Measurements from ENCODE around the gene SPNS3.
A peak's percentile ranks its signal among the peaks of the same experiment; 100 is the strongest.

The SPNS3 gene

GRCh38 chr17:4480929-4481898 is 47.5 kb downstream of the SPNS3 start:
- ChIA-PET POLR2A (interaction anchor here (0.6 kb wide), 1 partner anchor 377 kb away, joined by 3 read pairs; no protein-coding TSS in a partner anchor), CTCF (interaction anchor here (0.5 to 0.9 kb wide), 2 partner anchors 10 to 183 kb away, joined by 3 to 6 read pairs; no protein-coding TSS in a partner anchor)
- Histone ChIP-seq H3K27ac (ENCODE audit: extremely low read depth, low read depth, low read length) (no peak overlapping the region), H3K4me1 (ENCODE audit: control insufficient read depth, insufficient read depth, low read length) (no peaks in the 10 kb centered on the region), H3K4me3 (ENCODE audit: low read depth, low read length) (no peak overlapping the region), H3K9me3 (ENCODE audit: control insufficient read depth, insufficient read depth, low read depth, low read length) (no peaks in the 10 kb centered on the region), H3K36me3 (ENCODE audit: control insufficient read depth in 2 of 2, insufficient read depth in 1 of 2, low read length in 2 of 2) (no peaks in the 10 kb centered on the region)
- TF ChIP-seq ZFP69B (tag by site-specific recombination; IDR thresholded peaks at IDR 0.05) (no peak), ZNF830 (tag by site-specific recombination; IDR thresholded peaks at IDR 0.05; ENCODE audit: low read depth) (no peak), ZNF529 (tag by site-specific recombination; IDR thresholded peaks at IDR 0.05; ENCODE audit: insufficient replicate concordance) (no peak), ZNF398 (tag by site-specific recombination; IDR thresholded peaks at IDR 0.05) (peak; percentile 83), ZNF670 (tag by site-specific recombination; IDR thresholded peaks at IDR 0.05; ENCODE audit: low read depth) (no peak), ZNF660 (tag by site-specific recombination; IDR thresholded peaks at IDR 0.05) (no peak), ZXDB (tag by site-specific recombination; IDR thresholded peaks at IDR 0.05) (no peak), YY2 (tag by site-specific recombination; IDR thresholded peaks at IDR 0.05) (no peak), ZNF311 (tag by site-specific recombination; IDR thresholded peaks at IDR 0.05; ENCODE audit: borderline replicate concordance) (no peak), ZNF664 (tag by site-specific recombination; IDR thresholded peaks at IDR 0.05) (no peak), ZFP37 (tag by site-specific recombination; IDR thresholded peaks at IDR 0.05) (no peak), FEZF1 (tag by site-specific recombination; IDR thresholded peaks at IDR 0.05) (no peak), ZNF248 (tag by site-specific recombination; IDR thresholded peaks at IDR 0.05) (no peak), ZNF600 (tag by site-specific recombination; IDR thresholded peaks at IDR 0.05) (0 out of 2 replicates have a peak, but pooled peaks have one; percentile 22), ZBTB48 (tag by site-specific recombination; IDR thresholded peaks at IDR 0.05) (0 out of 2 replicates have a peak, but pooled peaks have one; percentile 18), ZNF768 (tag by site-specific recombination; IDR thresholded peaks at IDR 0.05) (0 out of 2 replicates have a peak, but pooled peaks have one; percentile 14), MZF1 (tag by site-specific recombination; IDR thresholded peaks at IDR 0.05; ENCODE audit: borderline replicate concordance) (no peak), HOXA7 (CRISPR knock-in tag; IDR thresholded peaks at IDR 0.05; ENCODE audit: borderline replicate concordance) (no peak)
- TF ChIP-seq, protein P1, sequence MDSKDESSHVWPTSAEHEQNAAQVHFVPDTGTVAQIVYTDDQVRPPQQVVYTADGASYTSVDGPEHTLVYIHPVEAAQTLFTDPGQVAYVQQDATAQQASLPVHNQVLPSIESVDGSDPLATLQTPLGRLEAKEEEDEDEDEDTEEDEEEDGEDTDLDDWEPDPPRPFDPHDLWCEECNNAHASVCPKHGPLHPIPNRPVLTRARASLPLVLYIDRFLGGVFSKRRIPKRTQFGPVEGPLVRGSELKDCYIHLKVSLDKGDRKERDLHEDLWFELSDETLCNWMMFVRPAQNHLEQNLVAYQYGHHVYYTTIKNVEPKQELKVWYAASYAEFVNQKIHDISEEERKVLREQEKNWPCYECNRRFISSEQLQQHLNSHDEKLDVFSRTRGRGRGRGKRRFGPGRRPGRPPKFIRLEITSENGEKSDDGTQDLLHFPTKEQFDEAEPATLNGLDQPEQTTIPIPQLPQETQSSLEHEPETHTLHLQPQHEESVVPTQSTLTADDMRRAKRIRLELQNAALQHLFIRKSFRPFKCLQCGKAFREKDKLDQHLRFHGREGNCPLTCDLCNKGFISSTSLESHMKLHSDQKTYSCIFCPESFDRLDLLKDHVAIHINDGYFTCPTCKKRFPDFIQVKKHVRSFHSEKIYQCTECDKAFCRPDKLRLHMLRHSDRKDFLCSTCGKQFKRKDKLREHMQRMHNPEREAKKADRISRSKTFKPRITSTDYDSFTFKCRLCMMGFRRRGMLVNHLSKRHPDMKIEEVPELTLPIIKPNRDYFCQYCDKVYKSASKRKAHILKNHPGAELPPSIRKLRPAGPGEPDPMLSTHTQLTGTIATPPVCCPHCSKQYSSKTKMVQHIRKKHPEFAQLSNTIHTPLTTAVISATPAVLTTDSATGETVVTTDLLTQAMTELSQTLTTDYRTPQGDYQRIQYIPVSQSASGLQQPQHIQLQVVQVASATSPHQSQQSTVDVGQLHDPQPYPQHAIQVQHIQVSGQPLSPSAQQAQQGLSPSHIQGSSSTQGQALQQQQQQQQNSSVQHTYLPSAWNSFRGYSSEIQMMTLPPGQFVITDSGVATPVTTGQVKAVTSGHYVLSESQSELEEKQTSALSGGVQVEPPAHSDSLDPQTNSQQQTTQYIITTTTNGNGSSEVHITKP (tag by site-specific recombination; IDR thresholded peaks at IDR 0.05), result peak; percentile 19; the same call in 1 of the 2 replicates

Data from HEK293 (cell line).